Measurements from ENCODE around the gene LCT. TPM values are rescaled to one million over a fixed set of nuclear protein-coding genes. Genes with fewer than 3 reads are reported as not detected.
A peak's percentile ranks its signal among the peaks of the same experiment; 100 is the strongest.
"Not testable (repeated sequence)": the region's sequence is repeated elsewhere in the genome, so short reads cannot be mapped to it uniquely, and the experiment has no call there.

The LCT gene
- total RNA-seq, 1 experiment from 2014 or later = 0.04 TPM

DNA sequence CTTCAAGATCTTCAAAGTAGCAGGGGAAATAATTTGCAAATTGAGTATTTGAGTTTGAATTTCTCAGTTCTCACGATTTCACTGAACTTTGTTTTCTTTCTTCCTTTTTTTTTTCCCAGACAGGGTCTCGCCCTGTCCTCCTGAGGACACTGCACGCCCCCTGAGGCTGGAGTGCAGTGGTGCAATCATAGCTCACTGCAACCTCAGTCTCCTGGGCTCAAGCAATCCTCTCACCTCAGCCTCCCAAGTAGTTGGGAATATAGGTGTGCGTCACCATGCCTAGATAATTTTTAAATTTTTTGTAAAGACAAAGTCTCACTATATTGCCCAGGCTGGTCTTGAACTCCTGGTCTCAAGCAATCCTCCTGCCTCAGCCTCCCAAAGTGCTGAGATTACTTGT is 41.3 kb downstream of the LCT start:
- not testable (repeated sequence) for H3K18ac ChIP-seq (ENCODE audit: insufficient read length, low read depth, low read length); H4K91ac ChIP-seq (ENCODE audit: insufficient read length, low read depth, low read length); H2AFZ ChIP-seq (ENCODE audit: low read length); H4K5ac ChIP-seq (ENCODE audit: insufficient read length, low read depth, low read length); H2AK5ac ChIP-seq (ENCODE audit: insufficient read length, low read length); H3K79me1 ChIP-seq (ENCODE audit: insufficient read depth, low read depth, low read length, poor library complexity, severe bottlenecking); H2BK20ac ChIP-seq (ENCODE audit: low read depth, low read length, poor library complexity, severe bottlenecking); H3K14ac ChIP-seq (ENCODE audit: insufficient read depth, low read length); H3K27ac ChIP-seq (ENCODE audit: insufficient read length, low read depth, low read length); H2BK12ac ChIP-seq (ENCODE audit: insufficient read length, low read depth, low read length); DNase-seq; H2BK5ac ChIP-seq (ENCODE audit: insufficient read length, low read length); H2BK15ac ChIP-seq (ENCODE audit: low read depth, low read length); H3K4me3 Mint-ChIP-seq; H3K23ac ChIP-seq (ENCODE audit: insufficient read length, low read depth, low read length); H3K4ac ChIP-seq (ENCODE audit: low read depth, low read length); H4K8ac ChIP-seq (replicated peaks; ENCODE audit: insufficient read length, low read depth, low read length); H3K27ac Mint-ChIP-seq; H3K9ac ChIP-seq (ENCODE audit: extremely low read depth, insufficient read length, low read length); H3K27me3 ChIP-seq (ENCODE audit: insufficient read depth, low read length); H2BK120ac ChIP-seq (ENCODE audit: low read depth, low read length, poor library complexity, severe bottlenecking); H3T11ph ChIP-seq (ENCODE audit: low read length); H3K9me3 ChIP-seq (ENCODE audit: control insufficient read depth, low read depth, low read length); H3K4me2 ChIP-seq (ENCODE audit: insufficient read depth, insufficient read length, low read length); H3K23me2 ChIP-seq (ENCODE audit: insufficient read length, low read depth, low read length, poor library complexity, severe bottlenecking); H3K79me2 ChIP-seq (ENCODE audit: insufficient read depth, low read length); H4K20me1 ChIP-seq (ENCODE audit: control insufficient read depth, insufficient read depth, insufficient read length); H3K56ac ChIP-seq (ENCODE audit: insufficient read length, low read depth, low read length); H3K4me1 ChIP-seq (ENCODE audit: insufficient read depth, low read length); H3K27me3 Mint-ChIP-seq (ENCODE audit: low read depth)
- Mint-ChIP-seq H3K4me1 (peaks cover 15 to 19% of the 10 kb centered on the region in 2 experiments), H3K36me3 (ENCODE audit: insufficient read depth in 1 of 3, low read depth in 3 of 3) (peaks cover 0 to 11% (median 10%) of the 10 kb centered on the region in 3 experiments; a peak in 3 of 7 replicates), H3K9me3 (peaks cover 11 to 13% of the 10 kb centered on the region in 2 experiments)
- no CpG with 5 or more reads among the region's 4 CpGs for WGBS (ENCODE audit: extremely low coverage, insufficient read length, low lambda C conversion rate)
- TF ChIP-seq, protein P1, sequence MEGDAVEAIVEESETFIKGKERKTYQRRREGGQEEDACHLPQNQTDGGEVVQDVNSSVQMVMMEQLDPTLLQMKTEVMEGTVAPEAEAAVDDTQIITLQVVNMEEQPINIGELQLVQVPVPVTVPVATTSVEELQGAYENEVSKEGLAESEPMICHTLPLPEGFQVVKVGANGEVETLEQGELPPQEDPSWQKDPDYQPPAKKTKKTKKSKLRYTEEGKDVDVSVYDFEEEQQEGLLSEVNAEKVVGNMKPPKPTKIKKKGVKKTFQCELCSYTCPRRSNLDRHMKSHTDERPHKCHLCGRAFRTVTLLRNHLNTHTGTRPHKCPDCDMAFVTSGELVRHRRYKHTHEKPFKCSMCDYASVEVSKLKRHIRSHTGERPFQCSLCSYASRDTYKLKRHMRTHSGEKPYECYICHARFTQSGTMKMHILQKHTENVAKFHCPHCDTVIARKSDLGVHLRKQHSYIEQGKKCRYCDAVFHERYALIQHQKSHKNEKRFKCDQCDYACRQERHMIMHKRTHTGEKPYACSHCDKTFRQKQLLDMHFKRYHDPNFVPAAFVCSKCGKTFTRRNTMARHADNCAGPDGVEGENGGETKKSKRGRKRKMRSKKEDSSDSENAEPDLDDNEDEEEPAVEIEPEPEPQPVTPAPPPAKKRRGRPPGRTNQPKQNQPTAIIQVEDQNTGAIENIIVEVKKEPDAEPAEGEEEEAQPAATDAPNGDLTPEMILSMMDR (conservative IDR thresholded peaks at IDR 0.05) = peak; percentile 43

Measured in H9 (cell line).